Measurements from ENCODE around the gene GMCL2.

The GMCL2 gene

DNA sequence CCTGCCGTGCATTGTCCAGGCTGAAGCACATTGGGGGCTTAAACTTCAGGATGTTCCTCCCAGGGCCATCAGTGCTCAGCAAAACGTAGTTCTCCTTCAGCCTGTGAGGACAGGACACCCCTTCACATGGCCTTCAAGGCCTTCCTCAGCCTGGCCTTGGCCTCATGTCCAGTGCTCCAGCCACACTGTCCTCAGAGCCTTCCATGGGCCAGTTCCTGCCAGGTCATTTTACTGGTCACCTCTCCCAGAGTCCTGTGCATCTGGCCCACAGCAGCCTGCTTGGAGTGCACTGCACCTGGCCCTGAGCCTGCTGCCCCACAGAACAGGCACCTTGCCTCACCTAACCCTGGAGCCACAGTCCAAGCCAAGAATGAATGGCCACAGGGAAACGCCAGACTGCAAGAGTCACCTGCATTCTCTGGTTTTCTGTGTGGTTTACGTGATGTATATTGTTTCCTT lies 25.9 kb upstream of the GMCL2 start:
- peak overlapping the region; percentile 71 for H3K27ac ChIP-seq (ENCODE audit: low read depth, low read length)
- H3K9me3 ChIP-seq (ENCODE audit: control insufficient read depth in 1 of 2, low read length in 2 of 2): no peaks in the 10 kb centered on the region
- peak overlapping the region; percentile 12 to 17 for H3K4me3 ChIP-seq (ENCODE audit: low read depth in 1 of 2, low read length in 2 of 2)
- peak overlapping the region; percentile 41 to 63 for H3K9ac ChIP-seq (ENCODE audit: low read depth in 1 of 2, low read length in 2 of 2)
- H3K36me3 ChIP-seq (ENCODE audit: control insufficient read depth in 1 of 2, insufficient read depth in 2 of 2, low read length in 2 of 2): peaks cover 59 to 72% of the 10 kb centered on the region in 2 donors
- peaks cover 56 to 77% of the 10 kb centered on the region in 2 donors for H3K4me1 ChIP-seq (ENCODE audit: control insufficient read depth in 1 of 2, insufficient read depth in 2 of 2, low read length in 2 of 2)
- no peaks in the 10 kb centered on the region for H3K27me3 ChIP-seq (ENCODE audit: control insufficient read depth in 1 of 2, insufficient read depth in 2 of 2, low read length in 2 of 2)

DNA sequence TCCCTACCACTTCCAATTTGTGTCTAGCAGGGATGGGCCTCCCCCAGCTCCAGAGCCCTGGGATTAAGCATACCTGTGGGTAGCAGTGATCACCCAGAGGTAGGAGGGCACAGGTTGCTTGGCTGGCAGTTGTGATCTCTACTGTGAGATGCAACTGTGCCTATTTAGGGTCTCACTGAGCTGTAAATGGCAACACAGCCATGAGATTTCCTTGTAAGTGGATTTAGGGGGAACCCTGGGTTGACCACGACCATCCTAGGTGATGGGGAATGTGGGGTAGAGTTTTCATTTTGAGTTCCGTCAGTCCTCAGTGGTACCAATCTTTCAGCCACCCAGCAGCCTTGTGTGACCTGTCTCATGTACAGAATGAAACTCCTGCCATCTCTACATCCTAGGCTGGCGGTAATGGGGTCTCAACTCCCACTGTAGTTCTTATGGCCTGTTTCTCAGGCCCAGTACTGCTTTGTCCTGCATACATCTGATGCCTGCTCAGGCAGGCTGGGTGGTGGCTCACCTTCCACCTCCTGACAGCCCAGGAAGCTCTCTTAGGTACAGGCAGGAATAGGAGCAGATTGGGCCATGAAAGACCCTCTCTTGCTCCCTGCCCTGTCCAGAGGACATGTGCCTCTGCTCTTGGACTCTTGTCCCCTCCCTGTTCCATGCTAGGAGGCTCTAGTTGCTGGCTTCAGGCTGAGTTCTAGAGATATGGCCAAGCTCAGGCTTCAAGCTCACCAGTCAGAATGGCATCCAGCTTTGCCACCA lies 25.3 kb upstream of the GMCL2 start:
- Histone ChIP-seq H3K27me3 (ENCODE audit: control insufficient read depth in 1 of 2, insufficient read depth in 2 of 2, low read length in 2 of 2) (no peaks in the 10 kb centered on the region), H3K27ac (ENCODE audit: low read depth, low read length) (peak overlapping the region; percentile 71), H3K4me3 (ENCODE audit: low read depth in 1 of 2, low read length in 2 of 2) (no peak overlapping the region), H3K9ac (ENCODE audit: low read depth in 1 of 2, low read length in 2 of 2) (peak overlapping the region; percentile 41 to 63), H3K4me1 (ENCODE audit: control insufficient read depth in 1 of 2, insufficient read depth in 2 of 2, low read length in 2 of 2) (peaks cover 62 to 82% of the 10 kb centered on the region in 2 donors), H3K9me3 (ENCODE audit: control insufficient read depth in 1 of 2, low read length in 2 of 2) (no peaks in the 10 kb centered on the region), H3K36me3 (ENCODE audit: control insufficient read depth in 1 of 2, insufficient read depth in 2 of 2, low read length in 2 of 2) (peaks cover 62 to 79% of the 10 kb centered on the region in 2 donors)

DNA sequence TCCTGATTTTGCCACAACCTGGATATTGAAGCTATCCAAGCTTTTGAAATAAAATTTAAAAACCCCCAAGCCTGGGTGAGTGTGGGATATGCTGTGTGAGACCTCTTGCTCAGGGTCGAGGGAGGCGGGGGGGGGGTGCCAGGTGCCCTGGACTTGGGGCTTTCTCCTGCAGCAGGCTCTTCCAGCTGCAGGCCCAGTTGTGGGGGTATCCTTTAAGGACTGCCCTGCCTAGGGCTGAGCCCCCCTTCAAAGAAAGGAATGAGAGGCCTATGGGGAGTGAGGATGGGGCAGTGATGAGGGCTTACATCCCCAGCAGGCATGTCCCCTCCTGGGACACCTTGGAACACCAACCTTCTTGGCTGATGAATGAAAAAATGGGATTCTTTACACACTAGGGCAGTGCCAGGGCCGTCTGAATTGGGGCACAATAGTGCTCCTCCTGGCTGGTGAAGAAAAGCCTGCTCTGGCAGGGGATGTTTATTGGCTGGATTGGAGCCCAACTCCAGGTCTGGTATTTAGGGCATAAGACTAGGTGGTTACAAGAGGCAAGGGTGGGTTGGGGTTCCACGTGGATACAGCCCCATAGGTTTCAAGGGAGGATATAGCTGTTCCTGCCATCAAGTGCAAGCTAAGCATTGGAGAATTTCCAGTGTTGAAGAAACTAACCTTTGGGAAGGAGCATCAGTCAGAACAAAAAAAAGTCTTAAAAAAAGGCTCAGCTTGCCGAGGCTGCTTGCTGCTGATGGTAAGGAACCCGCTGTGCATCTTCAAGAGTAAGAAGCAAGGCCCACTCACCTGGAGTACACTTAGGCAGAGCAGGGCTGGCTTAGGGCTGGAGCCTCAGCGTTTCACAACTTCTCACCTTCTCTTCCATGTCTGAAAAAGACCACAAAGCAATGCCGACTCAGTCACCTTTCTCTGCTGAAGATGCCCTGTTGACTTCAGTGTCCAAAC lies 24.2 kb upstream of the GMCL2 start:
- peak overlapping the region; percentile 5 to 7 for H3K9ac ChIP-seq (ENCODE audit: low read depth in 1 of 2, low read length in 2 of 2)
- peaks cover 72 to 86% of the 10 kb centered on the region in 2 donors for H3K36me3 ChIP-seq (ENCODE audit: control insufficient read depth in 1 of 2, insufficient read depth in 2 of 2, low read length in 2 of 2)
- no peak overlapping the region for H3K4me3 ChIP-seq (ENCODE audit: low read depth in 1 of 2, low read length in 2 of 2)
- no peaks in the 10 kb centered on the region for H3K9me3 ChIP-seq (ENCODE audit: control insufficient read depth in 1 of 2, low read length in 2 of 2)
- no peaks in the 10 kb centered on the region for H3K27me3 ChIP-seq (ENCODE audit: control insufficient read depth in 1 of 2, insufficient read depth in 2 of 2, low read length in 2 of 2)
- H3K27ac ChIP-seq (ENCODE audit: low read depth, low read length): peak overlapping the region; percentile 13
- peaks cover 72 to 87% of the 10 kb centered on the region in 2 donors for H3K4me1 ChIP-seq (ENCODE audit: control insufficient read depth in 1 of 2, insufficient read depth in 2 of 2, low read length in 2 of 2)

DNA sequence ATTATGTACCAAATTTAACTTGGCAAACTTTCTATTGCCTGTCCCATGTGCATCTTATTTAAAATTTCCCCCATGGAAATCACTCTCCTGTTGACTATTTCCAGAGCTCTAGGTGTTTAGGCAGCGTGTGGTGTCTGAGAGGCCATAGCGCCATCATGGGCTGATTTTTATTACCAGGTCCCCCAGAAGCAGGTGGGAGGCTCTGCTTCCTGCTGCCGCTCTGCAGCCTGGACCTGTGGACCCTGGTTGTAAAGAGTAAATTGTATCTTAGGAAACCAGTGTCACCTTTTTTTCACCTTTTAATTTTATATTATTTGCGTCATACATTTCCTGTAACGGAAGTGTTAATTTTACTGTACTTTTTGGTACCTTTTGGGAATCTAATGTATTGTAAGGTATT lies 23.5 kb upstream of the GMCL2 start:
- H3K4me1 ChIP-seq (ENCODE audit: control insufficient read depth in 1 of 2, insufficient read depth in 2 of 2, low read length in 2 of 2): peaks cover 79 to 87% of the 10 kb centered on the region in 2 donors
- H3K36me3 ChIP-seq (ENCODE audit: control insufficient read depth in 1 of 2, insufficient read depth in 2 of 2, low read length in 2 of 2): peaks cover 79 to 92% of the 10 kb centered on the region in 2 donors
- no peaks in the 10 kb centered on the region for H3K9me3 ChIP-seq (ENCODE audit: control insufficient read depth in 1 of 2, low read length in 2 of 2)
- H3K9ac ChIP-seq (ENCODE audit: low read depth in 1 of 2, low read length in 2 of 2): no peak overlapping the region
- no peak overlapping the region for H3K4me3 ChIP-seq (ENCODE audit: low read depth in 1 of 2, low read length in 2 of 2)
- no peak overlapping the region for H3K27ac ChIP-seq (ENCODE audit: low read depth, low read length)
- H3K27me3 ChIP-seq (ENCODE audit: control insufficient read depth in 1 of 2, insufficient read depth in 2 of 2, low read length in 2 of 2): no peaks in the 10 kb centered on the region

DNA sequence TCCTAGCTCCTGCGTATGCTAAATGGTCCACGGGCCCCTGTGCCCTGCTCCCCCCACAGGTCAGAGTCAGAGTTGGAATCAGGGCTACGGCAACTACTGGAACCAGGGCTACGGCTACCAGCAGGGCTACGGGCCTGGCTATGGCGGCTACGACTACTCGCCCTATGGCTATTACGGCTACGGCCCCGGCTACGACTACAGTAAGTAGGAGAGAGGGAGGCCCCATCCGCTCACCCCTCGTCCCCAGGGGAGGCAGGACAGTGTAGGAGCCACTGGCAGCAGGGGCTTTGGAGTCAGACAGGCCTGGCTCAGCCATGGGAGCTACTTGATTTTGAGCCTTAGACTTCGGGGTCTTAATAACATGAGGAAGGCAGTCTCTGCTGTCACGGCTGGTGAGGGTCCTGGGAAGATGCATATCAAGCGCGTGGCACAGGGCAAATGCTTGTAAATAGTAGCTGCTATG lies 22.9 kb upstream of the GMCL2 start:
- H3K27me3 ChIP-seq (ENCODE audit: control insufficient read depth in 1 of 2, insufficient read depth in 2 of 2, low read length in 2 of 2): no peaks in the 10 kb centered on the region
- no peaks in the 10 kb centered on the region for H3K9me3 ChIP-seq (ENCODE audit: control insufficient read depth in 1 of 2, low read length in 2 of 2)
- no peak overlapping the region for H3K4me3 ChIP-seq (ENCODE audit: low read depth in 1 of 2, low read length in 2 of 2)
- peaks cover 74 to 84% of the 10 kb centered on the region in 2 donors for H3K4me1 ChIP-seq (ENCODE audit: control insufficient read depth in 1 of 2, insufficient read depth in 2 of 2, low read length in 2 of 2)
- peaks cover 77 to 90% of the 10 kb centered on the region in 2 donors for H3K36me3 ChIP-seq (ENCODE audit: control insufficient read depth in 1 of 2, insufficient read depth in 2 of 2, low read length in 2 of 2)
- H3K9ac ChIP-seq (ENCODE audit: low read depth in 1 of 2, low read length in 2 of 2): peak overlapping the region in 1 of 2 donors; percentile 9
- no peak overlapping the region for H3K27ac ChIP-seq (ENCODE audit: low read depth, low read length)

DNA sequence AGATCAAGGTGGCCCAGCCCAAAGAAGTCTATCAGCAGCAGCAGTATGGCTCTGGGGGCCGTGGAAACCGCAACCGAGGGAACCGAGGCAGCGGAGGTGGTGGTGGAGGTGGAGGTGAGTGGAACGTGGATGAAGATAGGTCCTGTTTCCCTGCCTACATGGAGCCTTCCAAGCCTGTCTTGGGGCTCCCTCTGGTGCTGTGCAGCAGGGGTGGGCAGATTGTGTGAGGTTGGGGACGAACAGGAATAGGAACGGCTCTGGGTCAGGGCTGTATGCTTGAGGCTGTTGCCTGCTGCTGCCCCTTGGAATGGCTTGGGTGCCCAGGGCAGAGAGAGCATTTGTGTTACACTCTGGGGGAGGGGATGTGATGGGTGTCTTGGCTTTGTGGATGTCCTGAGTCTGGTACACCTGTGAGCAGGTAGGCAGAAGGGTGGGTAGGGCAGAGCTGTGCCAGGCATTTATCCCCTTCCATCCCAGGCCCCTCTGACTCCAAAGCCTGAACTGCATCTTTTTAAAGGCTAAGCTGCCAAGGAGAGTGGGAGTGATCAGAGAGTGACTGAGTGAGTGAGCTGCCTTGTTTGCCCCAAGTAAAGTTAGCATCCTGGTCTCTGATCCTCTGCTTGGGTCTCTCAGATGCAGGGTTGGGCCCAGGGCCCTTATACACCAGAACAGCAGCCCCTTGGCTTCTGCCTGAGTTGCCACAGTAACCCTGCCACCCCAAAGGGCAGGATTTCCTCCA lies 22.3 kb upstream of the GMCL2 start:
- Histone ChIP-seq H3K27ac (ENCODE audit: low read depth, low read length) (peak overlapping the region; percentile 28), H3K4me3 (ENCODE audit: low read depth in 1 of 2, low read length in 2 of 2) (no peak overlapping the region), H3K9ac (ENCODE audit: low read depth in 1 of 2, low read length in 2 of 2) (peak overlapping the region; percentile 16 to 91), H3K27me3 (ENCODE audit: control insufficient read depth in 1 of 2, insufficient read depth in 2 of 2, low read length in 2 of 2) (no peaks in the 10 kb centered on the region), H3K4me1 (ENCODE audit: control insufficient read depth in 1 of 2, insufficient read depth in 2 of 2, low read length in 2 of 2) (peaks cover 68 to 78% of the 10 kb centered on the region in 2 donors), H3K9me3 (ENCODE audit: control insufficient read depth in 1 of 2, low read length in 2 of 2) (no peaks in the 10 kb centered on the region), H3K36me3 (ENCODE audit: control insufficient read depth in 1 of 2, insufficient read depth in 2 of 2, low read length in 2 of 2) (peaks cover 72 to 84% of the 10 kb centered on the region in 2 donors)

DNA sequence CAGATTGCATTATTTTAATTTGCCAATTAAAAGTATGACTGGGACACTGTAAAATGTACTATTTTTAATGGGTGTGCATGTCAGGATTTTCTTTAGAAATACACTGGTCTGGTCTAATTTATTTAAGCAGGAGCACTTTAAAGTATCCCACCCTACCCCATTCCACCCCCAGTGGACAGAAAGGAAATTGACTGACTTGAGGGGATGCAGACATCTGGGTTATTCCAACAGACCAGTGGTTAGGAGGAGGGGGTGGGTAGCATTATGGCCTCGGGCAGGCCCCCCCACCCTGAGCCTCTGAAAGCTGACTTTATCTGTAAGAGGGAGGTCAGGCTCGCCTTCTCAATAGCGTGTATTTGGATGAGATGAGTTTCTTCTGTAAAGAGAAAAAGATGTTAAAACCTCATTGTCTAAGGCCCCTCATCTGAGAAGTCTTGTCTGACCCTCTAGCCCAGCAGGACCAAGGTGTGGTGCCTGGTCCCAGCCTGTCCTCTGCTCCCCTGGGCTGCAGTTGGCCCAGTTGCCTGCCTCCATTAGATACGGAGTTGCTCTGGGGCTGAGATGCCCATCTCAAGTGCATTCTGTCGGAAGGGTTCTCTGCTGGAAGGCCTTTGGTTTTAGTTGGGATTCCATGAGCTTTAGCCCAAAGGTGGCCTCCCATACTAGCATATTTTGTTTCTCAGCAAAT lies 21.5 kb upstream of the GMCL2 start:
- peaks cover 60 to 74% of the 10 kb centered on the region in 2 donors for H3K4me1 ChIP-seq (ENCODE audit: control insufficient read depth in 1 of 2, insufficient read depth in 2 of 2, low read length in 2 of 2)
- H3K36me3 ChIP-seq (ENCODE audit: control insufficient read depth in 1 of 2, insufficient read depth in 2 of 2, low read length in 2 of 2): peaks cover 68 to 78% of the 10 kb centered on the region in 2 donors
- H3K27me3 ChIP-seq (ENCODE audit: control insufficient read depth in 1 of 2, insufficient read depth in 2 of 2, low read length in 2 of 2): no peaks in the 10 kb centered on the region
- peak overlapping the region; percentile 16 to 91 for H3K9ac ChIP-seq (ENCODE audit: low read depth in 1 of 2, low read length in 2 of 2)
- peak overlapping the region in 1 of 2 donors; percentile 34 for H3K4me3 ChIP-seq (ENCODE audit: low read depth in 1 of 2, low read length in 2 of 2)
- H3K27ac ChIP-seq (ENCODE audit: low read depth, low read length): peak overlapping the region; percentile 84
- no peaks in the 10 kb centered on the region for H3K9me3 ChIP-seq (ENCODE audit: control insufficient read depth in 1 of 2, low read length in 2 of 2)

DNA sequence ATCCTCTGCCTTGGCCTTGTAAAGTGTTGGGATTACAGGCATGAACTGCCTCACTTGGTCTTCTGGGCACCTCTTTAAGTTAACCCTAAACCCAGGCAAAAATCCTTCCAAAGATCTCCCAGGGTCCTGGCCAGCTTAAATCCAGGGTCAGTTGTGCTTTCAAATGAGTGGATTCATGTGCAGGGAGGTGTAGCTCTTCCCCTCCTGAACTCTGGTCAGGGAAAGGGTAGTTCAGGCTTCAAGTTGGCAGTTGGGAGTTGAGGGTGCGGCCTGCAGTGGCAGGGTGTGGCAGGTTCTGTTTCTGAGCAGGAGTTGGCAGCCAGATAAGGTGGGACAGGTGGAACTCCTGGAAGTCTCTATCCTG lies 20.7 kb upstream of the GMCL2 start:
- Histone ChIP-seq H3K4me3 (ENCODE audit: low read depth in 1 of 2, low read length in 2 of 2) (peak overlapping the region; percentile 7 to 27), H3K27me3 (ENCODE audit: control insufficient read depth in 1 of 2, insufficient read depth in 2 of 2, low read length in 2 of 2) (no peaks in the 10 kb centered on the region), H3K9me3 (ENCODE audit: control insufficient read depth in 1 of 2, low read length in 2 of 2) (no peaks in the 10 kb centered on the region), H3K36me3 (ENCODE audit: control insufficient read depth in 1 of 2, insufficient read depth in 2 of 2, low read length in 2 of 2) (peaks cover 62 to 70% of the 10 kb centered on the region in 2 donors), H3K27ac (ENCODE audit: low read depth, low read length) (peak overlapping the region; percentile 84), H3K4me1 (ENCODE audit: control insufficient read depth in 1 of 2, insufficient read depth in 2 of 2, low read length in 2 of 2) (peaks cover 53 to 67% of the 10 kb centered on the region in 2 donors), H3K9ac (ENCODE audit: low read depth in 1 of 2, low read length in 2 of 2) (peak overlapping the region; percentile 28 to 91)

DNA sequence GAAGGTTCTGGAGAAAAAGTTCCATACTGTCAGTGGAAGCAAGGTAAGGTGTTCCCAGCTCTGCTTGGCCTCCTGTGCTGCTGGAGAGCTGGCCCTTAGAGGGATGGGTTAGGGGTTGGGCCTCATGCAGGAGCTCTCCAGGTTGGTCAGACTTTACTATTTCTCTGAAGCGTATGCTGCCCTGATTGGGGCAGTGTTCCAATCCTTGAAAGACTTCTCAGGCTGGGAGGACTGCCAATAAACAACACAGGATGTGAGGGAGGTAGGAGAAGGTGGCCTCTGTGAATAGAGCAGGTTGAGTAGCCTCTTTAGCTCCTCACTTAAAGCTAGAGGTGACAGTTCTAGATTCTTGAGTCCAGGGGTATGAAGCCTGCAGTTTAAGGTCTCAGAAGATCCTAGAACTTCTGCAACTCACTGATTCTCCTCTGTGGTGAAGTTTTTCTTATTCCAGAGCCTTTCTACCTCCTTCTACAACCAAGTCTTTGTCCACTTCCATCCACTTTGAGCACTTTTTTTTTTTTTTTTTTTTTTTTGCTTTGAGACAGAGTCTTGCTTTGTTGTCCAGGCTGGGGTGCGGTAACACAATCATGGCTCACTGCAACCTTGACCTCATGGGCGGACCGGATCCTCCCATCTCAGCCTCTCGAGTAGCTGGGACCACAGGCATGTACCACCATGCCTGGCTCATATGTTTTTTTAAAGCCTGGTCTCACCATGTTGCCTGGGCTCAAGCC lies 20.2 kb upstream of the GMCL2 start:
- Histone ChIP-seq H3K27me3 (ENCODE audit: control insufficient read depth in 1 of 2, insufficient read depth in 2 of 2, low read length in 2 of 2) (no peaks in the 10 kb centered on the region), H3K9ac (ENCODE audit: low read depth in 1 of 2, low read length in 2 of 2) (peak overlapping the region; percentile 28 to 91), H3K36me3 (ENCODE audit: control insufficient read depth in 1 of 2, insufficient read depth in 2 of 2, low read length in 2 of 2) (peaks cover 56 to 64% of the 10 kb centered on the region in 2 donors), H3K9me3 (ENCODE audit: control insufficient read depth in 1 of 2, low read length in 2 of 2) (no peaks in the 10 kb centered on the region), H3K4me1 (ENCODE audit: control insufficient read depth in 1 of 2, insufficient read depth in 2 of 2, low read length in 2 of 2) (peaks cover 47 to 62% of the 10 kb centered on the region in 2 donors), H3K27ac (ENCODE audit: low read depth, low read length) (peak overlapping the region; percentile 88), H3K4me3 (ENCODE audit: low read depth in 1 of 2, low read length in 2 of 2) (peak overlapping the region; percentile 76 to 81)

All from duodenal mucosa (tissue), 2 donors.